Activated CD8-positive, alpha-beta memory T cell treated with anti-CD3 and anti-CD28 coated beads for 24 hours (primary cell): ENCODE data around the gene NANOS1.
"Not testable (repeated sequence)": the region's sequence is repeated elsewhere in the genome, so short reads cannot be mapped to it uniquely, and the experiment has no call there.

ENCODE experiments used
- DNase-seq: peaks from one replicate; pipeline ENCODE4 v3.0.0-alpha.2; 2020

Gene NANOS1

GRCh38 chr10:119020627-119020946, 8.9 kb upstream of the NANOS1 start:
- DNase-seq = peak; percentile 57

- DNase-seq = peak; percentile 35
These were observed 6.5 kb upstream of the NANOS1 start for GRCh38 chr10:119022846-119023552.

- DNase-seq = peak; percentile 33
These were observed 6.0 kb upstream of the NANOS1 start for GRCh38 chr10:119023553-119023868.

GRCh38 chr10:119024882-119025281, 4.6 kb upstream of the NANOS1 start:
- peak; percentile 19 for DNase-seq

GRCh38 chr10:119025336-119025735, 4.2 kb upstream of the NANOS1 start:
- DNase-seq = peak; percentile 30

- DNase-seq = peak; percentile 45
These were observed 3.7 kb upstream of the NANOS1 start for GRCh38 chr10:119025776-119026175.

- peak; percentile 48 for DNase-seq
These were observed 3.0 kb upstream of the NANOS1 start for GRCh38 chr10:119026301-119027110.

GRCh38 chr10:119028445-119028899, 1.0 kb upstream of the NANOS1 start:
- not testable (repeated sequence) for DNase-seq

- peak; percentile 89 for DNase-seq
These were observed 458 bp upstream of the NANOS1 start for GRCh38 chr10:119028900-119029612.

GRCh38 chr10:119030421-119031250, 1.1 kb downstream of the NANOS1 start:
- DNase-seq = peak; percentile 79

GRCh38 chr10:119031496-119032059, 2.1 kb downstream of the NANOS1 start:
- no peak for DNase-seq

- DNase-seq = no peak
These were observed 9.6 kb downstream of the NANOS1 start for GRCh38 chr10:119039161-119039560.

- no peak for DNase-seq
These were observed 11.8 kb downstream of the NANOS1 start for GRCh38 chr10:119041326-119041725.

GRCh38 chr10:119042169-119042568, 12.7 kb downstream of the NANOS1 start:
- DNase-seq = no peak

GRCh38 chr10:119045561-119045960, 16.0 kb downstream of the NANOS1 start:
- DNase-seq = peak; percentile 43

- DNase-seq = no peak
These were observed 19.8 kb downstream of the NANOS1 start for GRCh38 chr10:119049361-119049760.

- no peak for DNase-seq
These were observed 20.3 kb downstream of the NANOS1 start for GRCh38 chr10:119049777-119050176.

- DNase-seq = no peak
These were observed 22.3 kb downstream of the NANOS1 start for GRCh38 chr10:119051775-119052174.

GRCh38 chr10:119055472-119055871, 26.0 kb downstream of the NANOS1 start:
- no peak for DNase-seq

- DNase-seq = no peak
These were observed 28.5 kb downstream of the NANOS1 start for GRCh38 chr10:119058010-119058409.

GRCh38 chr10:119059557-119059956, 30.0 kb downstream of the NANOS1 start:
- DNase-seq = no peak

- DNase-seq = no peak
These were observed 30.6 kb downstream of the NANOS1 start for GRCh38 chr10:119060107-119060506.

GRCh38 chr10:119061352-119061751, 31.8 kb downstream of the NANOS1 start:
- no peak for DNase-seq
